NCI-H1105 treated with DMSO at 0.1 percent for 48 hours (cell line): ENCODE data around the gene RBPMS2.
"Not testable (repeated sequence)": the region's sequence is repeated elsewhere in the genome, so short reads cannot be mapped to it uniquely, and the experiment has no call there.

Experiments
- DNase-seq: peaks from one replicate; lab custom pipeline; 2025; lab: John Stamatoyannopoulos, UW

The RBPMS2 gene

GRCh38 chr15:64775551-64776401 lies at the start of gene RBPMS2:
TSS of gene RBPMS2 (minus strand) at chr15:64775589. CDS start at chr15:64775319, 270 bp downstream.
- no peak for DNase-seq

- DNase-seq = no peak
Measured at GRCh38 chr15:64824929-64825430, 49.6 kb upstream of the RBPMS2 start.

- DNase-seq = no peak
Measured at GRCh38 chr15:64816452-64816851, 41.1 kb upstream of the RBPMS2 start.

GRCh38 chr15:64814965-64815364 lies 39.6 kb upstream of the RBPMS2 start:
- DNase-seq = not testable (repeated sequence)

- not testable (repeated sequence) for DNase-seq
Measured at GRCh38 chr15:64814283-64814682, 38.9 kb upstream of the RBPMS2 start.

GRCh38 chr15:64813075-64813474 lies 37.7 kb upstream of the RBPMS2 start:
- peak; percentile 25 for DNase-seq

- DNase-seq = no peak
Measured at GRCh38 chr15:64810497-64811326, 35.3 kb upstream of the RBPMS2 start.

GRCh38 chr15:64809649-64810496 lies 34.5 kb upstream of the RBPMS2 start:
- DNase-seq = peak; percentile 72

GRCh38 chr15:64808785-64809453 lies 33.5 kb upstream of the RBPMS2 start:
- no peak for DNase-seq

- no peak for DNase-seq
Measured at GRCh38 chr15:64807751-64808222, 32.4 kb upstream of the RBPMS2 start.

GRCh38 chr15:64807051-64807749 lies 31.8 kb upstream of the RBPMS2 start:
- DNase-seq = no peak

- DNase-seq = no peak
Measured at GRCh38 chr15:64806509-64806908, 31.1 kb upstream of the RBPMS2 start.

GRCh38 chr15:64804619-64805018 lies 29.2 kb upstream of the RBPMS2 start:
- DNase-seq = no peak

- DNase-seq = no peak
Measured at GRCh38 chr15:64803526-64803925, 28.1 kb upstream of the RBPMS2 start.

GRCh38 chr15:64800476-64800875 lies 25.1 kb upstream of the RBPMS2 start:
- DNase-seq = no peak

- DNase-seq = not testable (repeated sequence)
Measured at GRCh38 chr15:64798905-64799304, 23.5 kb upstream of the RBPMS2 start.

- not testable (repeated sequence) for DNase-seq
Measured at GRCh38 chr15:64795921-64796320, 20.5 kb upstream of the RBPMS2 start.

GRCh38 chr15:64795299-64795698 lies 19.9 kb upstream of the RBPMS2 start:
- not testable (repeated sequence) for DNase-seq

GRCh38 chr15:64792282-64792681 lies 16.9 kb upstream of the RBPMS2 start:
- DNase-seq = no peak

- no peak for DNase-seq
Measured at GRCh38 chr15:64791401-64791800, 16.0 kb upstream of the RBPMS2 start.
